DMS53 treated with DMSO at 0.1 percent for 48 hours (cell line): Measurements from ENCODE around the gene ACSBG1.
"Not testable (repeated sequence)": the region's sequence is repeated elsewhere in the genome, so short reads cannot be mapped to it uniquely, and the experiment has no call there.

Experiments used
- DNase-seq: peaks from one replicate; lab custom pipeline; 2025; ENCODE audit not compliant: unreplicated experiment; lab: John Stamatoyannopoulos, UW

Gene ACSBG1

GRCh38 chr15:78170848-78171773 is 63.3 kb downstream of the ACSBG1 start:
- no peak for DNase-seq

DNA sequence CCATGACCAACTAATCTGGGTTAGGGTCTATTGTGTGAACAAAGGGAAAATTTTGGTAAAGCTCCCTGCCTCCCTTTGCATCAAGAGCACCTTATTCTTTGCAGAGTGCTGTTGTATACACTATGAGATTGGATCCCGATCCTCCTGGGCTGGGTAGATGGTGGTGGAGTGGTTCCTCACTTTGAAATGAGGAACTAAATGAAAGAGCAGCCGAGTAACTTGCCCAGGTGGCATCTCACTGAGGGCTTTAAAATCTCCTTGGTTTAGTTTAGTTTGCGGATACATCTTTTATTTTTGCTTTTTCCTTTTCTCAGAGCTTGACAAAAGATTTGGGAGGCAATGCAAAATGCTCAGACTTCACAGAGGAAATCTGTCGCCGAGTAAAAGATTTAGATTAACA is 65.8 kb downstream of the ACSBG1 start:
- no peak for DNase-seq

DNA sequence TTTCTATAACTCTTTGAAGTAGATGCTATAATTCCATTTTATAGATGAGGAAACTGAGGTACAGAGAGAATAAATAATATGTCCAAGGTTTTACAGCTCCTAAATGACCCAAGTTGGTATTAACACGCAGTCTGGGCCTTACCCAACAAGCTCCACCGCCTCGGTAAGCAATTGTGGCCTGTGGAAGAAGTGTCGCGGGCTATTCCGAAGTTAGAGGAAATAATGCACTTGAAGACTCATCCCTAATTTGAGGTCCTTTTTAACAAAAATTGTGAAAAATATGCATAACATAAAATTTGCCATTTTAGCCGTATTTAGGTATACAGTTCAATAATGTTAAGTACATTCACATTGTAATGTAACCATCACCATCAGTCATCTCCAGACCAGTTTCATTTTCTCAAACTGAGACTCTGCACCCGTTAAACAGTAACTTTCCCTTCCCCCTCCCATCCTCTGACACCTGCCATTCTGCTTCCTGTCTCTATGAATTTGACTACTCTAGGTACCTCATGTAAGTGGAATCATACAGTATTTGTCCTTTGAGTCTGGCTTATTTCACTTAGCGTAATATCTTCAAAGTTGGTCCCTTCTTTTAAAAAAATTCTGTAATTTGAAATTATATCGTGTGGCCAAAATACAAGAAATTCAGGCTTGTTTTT is 67.0 kb downstream of the ACSBG1 start:
- peak; percentile 70 for DNase-seq

- no peak for DNase-seq
Measured at GRCh38 chr15:78164010-78164409, 70.4 kb downstream of the ACSBG1 start.

GRCh38 chr15:78162038-78162437 is 72.3 kb downstream of the ACSBG1 start:
- no peak for DNase-seq

GRCh38 chr15:78159395-78159794 is 75.0 kb downstream of the ACSBG1 start:
- no peak for DNase-seq

DNA sequence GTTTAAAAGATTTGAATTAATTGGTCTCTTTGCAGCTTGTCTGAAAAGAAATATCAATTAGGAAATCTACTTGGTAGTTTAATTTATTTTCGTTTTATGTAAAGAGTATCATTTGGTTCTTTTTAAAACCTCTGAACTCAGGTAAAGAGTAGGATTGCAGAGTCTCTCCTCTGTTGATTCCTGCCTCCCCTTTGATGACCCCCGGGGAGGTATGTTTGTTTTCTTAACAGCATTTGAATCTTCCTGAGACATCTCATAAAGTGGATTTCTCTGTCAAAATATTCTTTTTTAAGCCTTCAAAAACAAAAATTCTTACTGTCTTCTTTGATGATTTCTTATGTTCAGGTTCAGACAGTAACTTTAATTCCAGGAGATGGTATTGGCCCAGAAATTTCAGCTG is 77.2 kb downstream of the ACSBG1 start:
- DNase-seq = no peak

DNA sequence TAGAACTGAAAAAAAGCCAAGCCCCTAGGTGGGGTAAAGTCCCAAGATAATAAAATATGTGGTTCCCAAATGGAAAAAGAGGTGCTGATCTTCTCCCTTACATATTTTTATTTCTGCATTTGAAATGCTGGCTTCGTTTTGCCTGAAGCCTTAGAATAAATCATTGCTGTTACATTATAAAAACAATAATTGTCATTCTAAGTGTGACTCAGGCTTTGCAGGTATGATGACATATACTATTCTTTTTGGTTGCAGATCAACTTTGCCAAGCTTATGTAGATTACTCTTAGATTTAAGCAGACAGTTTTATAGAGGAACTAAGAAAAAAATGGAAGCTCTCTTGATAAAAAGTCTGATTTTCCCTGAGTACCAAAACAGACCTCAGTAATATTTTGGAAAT is 77.7 kb downstream of the ACSBG1 start:
- DNase-seq = no peak

DNA sequence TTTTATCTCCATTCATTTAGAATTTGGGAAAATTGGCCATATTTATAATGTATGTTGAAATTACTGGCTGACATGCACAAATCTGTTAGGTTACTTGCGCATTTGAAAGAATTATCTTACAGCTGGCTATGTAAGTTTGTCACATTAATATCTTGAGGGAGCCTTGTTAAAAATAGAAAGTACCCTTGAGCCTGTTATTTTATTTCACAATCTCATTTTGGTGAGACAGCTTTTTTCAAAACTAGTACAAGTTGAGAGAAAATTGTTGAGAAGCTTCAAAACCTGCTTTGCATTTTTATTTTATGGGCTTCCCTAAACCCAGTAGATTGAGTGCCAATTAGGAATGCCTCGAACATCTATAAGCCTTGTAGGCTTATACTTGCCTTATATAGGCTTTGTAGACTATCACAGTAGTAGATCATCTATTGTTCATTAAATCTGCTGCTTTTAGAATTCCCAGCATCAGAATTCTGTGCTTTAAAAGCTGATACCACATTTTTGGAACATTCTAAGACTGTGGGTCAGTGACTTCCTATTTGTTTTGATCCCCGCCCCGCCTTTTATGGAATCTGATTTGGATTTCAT is 78.9 kb downstream of the ACSBG1 start:
- no peak for DNase-seq

DNA sequence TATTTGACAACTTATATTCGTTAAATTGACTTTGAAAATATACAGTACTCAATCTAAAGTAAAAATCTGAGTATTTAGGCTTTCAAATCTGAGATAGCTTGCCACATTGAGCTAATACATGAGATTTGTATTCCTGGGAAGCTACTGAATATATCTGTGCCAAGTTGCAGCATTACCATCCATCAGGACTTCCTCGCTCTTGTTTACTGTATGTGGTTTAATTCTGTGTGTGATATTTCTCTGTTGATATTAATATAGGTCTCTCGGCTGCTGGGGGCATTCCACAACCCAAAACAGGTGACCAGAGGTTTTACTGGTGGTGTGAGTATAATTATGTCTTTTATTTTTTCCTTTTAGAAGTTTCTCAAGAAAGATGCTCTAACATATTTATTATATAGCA is 79.4 kb downstream of the ACSBG1 start:
- no peak for DNase-seq

GRCh38 chr15:78151075-78151474 is 83.3 kb downstream of the ACSBG1 start:
- not testable (repeated sequence) for DNase-seq

DNA sequence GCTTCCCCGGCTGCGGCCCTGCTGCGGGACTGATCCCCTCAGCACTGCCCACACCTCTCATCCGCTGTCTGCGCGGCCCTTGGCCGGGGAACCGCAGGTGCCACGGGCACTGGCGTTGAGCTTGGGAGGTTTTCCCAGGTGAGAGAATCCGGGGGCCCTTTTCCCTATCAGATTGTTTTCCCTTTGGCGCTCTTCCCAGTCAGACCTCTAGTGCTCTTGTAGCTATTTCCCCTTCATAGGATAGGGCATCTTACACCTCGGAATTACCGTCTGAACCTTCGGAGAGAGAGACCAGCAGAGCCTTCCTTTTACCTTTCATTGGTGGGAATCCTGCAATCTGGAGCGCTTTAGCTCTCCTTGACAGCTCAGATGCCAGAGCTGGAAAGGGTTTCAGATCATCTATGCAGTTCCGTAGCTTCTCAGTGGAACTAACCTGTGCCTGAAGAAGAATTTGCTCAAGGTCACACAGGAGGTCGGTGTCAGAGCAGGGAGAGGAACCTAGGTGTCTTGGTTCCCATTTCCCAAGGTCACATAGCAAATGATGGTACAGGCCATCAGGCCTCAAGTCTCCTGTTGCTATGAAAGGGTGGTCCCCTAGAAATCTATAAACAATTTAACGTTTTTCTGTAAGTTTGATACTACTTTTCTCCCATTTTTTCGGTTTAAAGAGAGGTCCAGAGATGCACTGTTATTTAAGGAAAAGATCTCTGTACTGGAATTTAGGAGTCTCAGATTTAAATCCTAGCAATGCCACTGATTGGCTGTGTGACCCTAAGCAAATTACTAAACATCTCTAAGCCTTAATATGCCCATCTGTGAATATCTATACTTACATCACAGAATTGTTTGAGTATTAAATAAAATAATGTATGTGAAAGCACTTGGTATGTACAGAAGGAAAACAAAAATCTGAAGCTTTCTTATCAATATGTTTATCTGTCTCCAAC is 84.3 kb downstream of the ACSBG1 start:
- peak; percentile 43 for DNase-seq

DNA sequence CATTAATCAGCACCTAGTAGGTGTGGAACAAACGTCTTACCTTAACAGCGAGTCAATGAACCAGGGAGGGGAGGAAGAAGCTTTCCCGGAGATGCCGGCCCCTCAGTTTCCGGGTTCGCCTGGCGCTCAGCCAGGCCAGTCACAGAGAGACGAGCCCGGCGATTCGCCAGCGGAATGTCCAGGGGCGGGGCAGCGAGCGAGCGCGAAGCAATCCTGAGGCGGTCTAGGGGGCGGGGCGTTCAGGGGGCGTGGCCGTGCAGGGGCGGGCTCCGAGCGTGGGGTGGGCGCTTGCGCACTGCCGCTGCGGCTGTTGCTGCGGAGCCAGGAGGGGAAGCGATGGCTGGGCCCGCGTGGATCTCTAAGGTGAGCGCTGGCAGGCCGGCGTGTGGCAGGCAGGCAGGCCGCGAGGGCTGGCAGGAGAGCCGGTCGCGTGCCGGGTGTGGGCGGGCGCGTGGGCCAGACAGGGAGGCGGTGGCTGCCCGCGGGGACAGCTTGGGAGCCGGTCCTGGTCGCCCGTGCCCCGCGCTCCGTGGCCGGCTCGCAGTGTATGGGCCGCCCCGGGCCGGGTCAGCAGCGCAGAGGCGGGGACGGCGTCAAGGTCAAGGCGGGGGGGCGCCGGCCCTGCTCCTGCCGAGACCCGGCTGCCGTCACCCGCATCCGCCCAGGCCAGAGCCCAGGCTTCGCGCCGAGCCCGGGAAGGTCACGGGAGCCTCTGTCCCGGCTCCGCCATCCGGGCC is 85.1 kb downstream of the ACSBG1 start, which contains the start of gene IDH3A:
Gene IDH3A, plus strand, starts transcription at position 295 of the 737 bp plus-strand sequence. Its CDS starts 42 bp downstream, at position 337.
- peak; percentile 83 for DNase-seq

GRCh38 chr15:78148392-78149067 is 85.8 kb downstream of the ACSBG1 start:
- DNase-seq = no peak

- DNase-seq = no peak
Measured at GRCh38 chr15:78147566-78147965, 86.8 kb downstream of the ACSBG1 start.

DNA sequence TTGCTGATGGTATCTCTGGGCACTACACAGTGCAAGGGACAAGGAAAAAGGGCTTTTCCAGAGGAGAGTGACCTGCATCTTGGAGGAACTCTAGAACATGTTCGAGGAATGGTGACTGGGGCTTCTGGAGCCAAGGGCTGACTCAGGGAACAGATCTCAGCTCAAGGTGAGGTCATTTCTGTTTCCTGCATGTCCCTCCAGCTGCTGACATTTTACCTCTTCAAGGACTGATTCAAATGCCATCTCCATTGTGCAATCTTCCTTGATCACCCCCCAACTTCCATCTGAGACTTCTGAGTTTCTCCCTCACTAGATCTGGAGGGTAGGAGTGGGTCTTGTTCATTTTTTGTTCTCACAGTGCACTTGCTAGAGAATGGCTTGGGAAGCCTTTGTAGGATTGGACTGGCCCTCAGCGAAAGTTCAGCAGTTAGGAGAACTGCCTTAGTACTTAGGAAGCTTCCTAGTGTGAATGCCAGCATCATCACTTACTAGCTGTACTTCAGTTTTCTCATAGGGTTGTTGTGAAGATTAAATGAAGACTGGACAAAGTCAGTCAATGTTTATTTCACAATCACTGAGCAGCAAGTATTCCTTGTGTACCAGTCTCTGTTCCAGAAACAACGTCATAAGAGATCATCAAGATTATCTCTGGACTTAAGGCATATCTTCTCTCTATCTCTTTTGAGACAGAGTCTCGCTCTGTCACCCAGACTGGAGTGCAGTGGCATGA is 87.8 kb downstream of the ACSBG1 start:
- no peak for DNase-seq

GRCh38 chr15:78142332-78142731 is 92.0 kb downstream of the ACSBG1 start:
- DNase-seq = no peak

DNA sequence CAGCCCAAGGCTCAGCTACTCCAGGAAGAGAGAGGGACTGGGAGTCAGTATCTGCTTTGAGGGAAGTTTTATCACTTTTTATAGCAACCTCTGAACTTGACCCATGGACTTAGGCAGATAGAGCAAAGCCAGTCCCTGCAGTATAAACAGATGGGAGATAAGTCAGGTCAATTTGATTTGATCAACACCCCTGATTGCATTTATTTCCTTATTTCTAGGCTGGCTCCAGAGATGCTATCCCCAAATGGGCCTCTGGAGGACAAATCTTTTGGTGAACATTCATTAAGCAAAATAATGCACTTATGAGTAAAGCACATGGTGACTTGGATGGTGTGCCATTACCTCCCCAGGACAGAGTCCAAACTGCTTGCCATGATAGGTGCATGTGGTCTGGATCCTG is 94.1 kb downstream of the ACSBG1 start:
- no peak for DNase-seq

DNA sequence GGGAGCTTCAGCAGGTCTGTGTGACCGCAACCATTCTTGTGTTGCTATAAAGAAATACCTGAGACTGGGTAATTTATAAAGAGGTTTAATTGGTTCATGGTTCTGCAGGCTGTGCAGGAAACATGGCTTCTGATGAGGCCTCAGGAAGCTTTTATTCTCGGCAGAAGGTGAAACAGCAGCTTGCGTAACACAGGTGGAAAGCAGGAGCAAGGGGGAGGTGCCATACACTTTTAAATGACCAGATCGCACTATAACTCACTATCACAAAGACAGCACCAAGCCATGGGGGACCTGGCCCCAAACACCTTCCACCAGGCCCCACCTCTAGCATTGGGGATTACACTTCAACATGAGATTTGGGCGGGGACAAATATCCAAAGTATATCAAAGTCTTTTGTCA is 94.8 kb downstream of the ACSBG1 start:
- no peak for DNase-seq
